GM15510 (cell line): Measurements from ENCODE around the gene GSG1.

ENCODE experiments used
- POLR2A ChIP-seq: IDR thresholded peaks from 3 replicates; pipeline ENCODE4 v1.6.1; 2011; ENCODE audit warnings: borderline replicate concordance; ENCODE audit not compliant: insufficient read length; ENCODE audit errors: extremely low read depth

The GSG1 gene

DNA sequence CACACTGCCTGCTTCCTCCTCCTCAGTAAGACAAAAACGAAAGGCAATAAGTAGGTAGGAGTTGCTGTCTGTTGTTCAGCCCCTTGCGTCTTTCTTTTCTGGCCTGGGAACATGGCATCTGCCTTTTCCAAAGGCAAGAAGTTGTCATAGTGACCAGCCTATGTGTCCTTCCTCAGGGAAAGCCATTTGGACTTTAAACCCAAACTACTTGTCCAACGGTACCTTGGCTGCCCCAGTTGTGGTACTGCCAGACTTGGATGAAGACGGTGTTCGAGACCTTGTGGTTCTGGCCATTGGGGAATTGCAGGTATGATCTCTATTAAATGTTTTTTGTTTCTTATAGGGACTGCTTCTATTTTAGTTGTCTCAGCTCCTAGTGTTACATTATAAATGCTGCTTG lies 40.8 kb downstream of the GSG1 start:
- TF ChIP-seq POLR2A: no peak

GRCh38 chr12:13061377-13061776 lies 42.1 kb downstream of the GSG1 start:
- no peak for TF ChIP-seq POLR2A

DNA sequence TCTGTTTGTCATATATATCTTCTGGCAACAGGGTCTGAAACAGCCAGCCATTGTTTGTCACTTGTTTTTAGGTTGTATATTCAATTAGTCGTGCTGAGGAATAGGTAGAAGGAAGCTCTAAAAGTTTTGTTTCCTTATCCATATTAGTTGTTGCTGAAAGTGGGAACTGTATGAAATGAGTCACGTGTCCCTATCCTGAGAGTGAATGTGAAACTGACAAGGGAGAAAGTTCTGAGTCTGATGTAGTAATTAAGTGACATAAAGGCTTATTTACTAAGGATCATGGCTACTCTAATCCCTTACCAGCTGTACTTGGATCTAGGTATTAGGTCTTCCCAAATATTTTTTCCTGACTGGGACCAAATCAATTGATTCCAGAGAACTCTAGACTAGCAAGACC lies 42.9 kb downstream of the GSG1 start:
- TF ChIP-seq POLR2A: no peak

DNA sequence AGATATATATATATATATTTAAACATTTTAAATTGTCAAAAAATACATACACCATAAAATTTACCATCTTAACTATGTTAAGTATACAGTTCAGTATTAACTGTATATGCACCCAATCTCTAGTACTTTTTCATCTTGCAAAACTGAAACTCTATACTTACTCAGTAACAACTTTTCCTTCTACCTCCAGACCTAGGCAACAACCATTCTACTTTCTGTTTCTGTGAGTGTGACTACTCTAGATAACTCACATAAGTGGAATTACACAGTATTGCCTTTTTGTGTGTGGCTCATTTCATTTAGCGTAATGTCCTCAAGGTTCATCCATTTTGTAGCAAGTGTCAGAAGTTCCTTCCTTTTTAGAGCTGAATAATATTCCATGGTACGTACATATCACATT lies 51.0 kb downstream of the GSG1 start:
- TF ChIP-seq POLR2A: no peak

DNA sequence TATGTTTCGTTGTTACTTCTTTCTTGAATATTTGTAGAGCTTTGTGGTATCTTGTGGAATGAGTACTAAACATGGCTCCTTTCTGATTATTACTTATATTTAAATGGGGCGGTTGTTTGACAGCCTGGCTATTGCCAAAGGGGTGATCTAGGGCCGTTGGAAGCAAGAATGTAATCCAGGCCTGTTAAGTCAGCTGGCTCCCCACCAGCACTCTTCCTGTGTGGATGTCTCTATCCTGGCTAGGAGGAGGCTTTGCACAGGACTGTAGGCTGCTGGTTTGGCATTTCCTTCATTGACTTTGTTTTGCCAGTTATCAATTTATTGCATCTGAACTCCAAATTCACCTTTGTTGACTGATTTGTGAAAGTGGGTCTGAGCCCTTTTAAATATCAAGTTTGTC lies 53.7 kb downstream of the GSG1 start:
- TF ChIP-seq POLR2A: no peak

DNA sequence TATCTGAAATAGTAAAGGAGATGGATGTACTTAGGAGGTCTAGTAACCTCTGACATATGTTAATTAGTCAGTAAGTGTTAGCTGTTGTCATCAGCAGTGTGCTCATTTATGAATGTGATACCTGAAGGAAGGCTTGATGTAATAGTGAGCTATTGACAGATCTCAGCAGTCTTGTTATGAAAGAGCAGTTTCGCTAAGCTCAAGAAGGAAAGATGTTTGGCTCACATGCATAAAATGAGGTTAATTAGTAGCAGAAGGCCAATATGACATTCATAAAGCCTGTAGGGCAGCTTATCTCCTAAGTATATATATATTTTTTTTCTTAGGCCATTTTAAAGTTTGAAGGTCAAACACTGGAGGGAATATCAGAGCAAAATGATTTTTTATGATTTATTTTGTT lies 56.5 kb downstream of the GSG1 start:
- no peak for TF ChIP-seq POLR2A

GRCh38 chr12:13045816-13046215 lies 57.7 kb downstream of the GSG1 start:
- no peak for TF ChIP-seq POLR2A

DNA sequence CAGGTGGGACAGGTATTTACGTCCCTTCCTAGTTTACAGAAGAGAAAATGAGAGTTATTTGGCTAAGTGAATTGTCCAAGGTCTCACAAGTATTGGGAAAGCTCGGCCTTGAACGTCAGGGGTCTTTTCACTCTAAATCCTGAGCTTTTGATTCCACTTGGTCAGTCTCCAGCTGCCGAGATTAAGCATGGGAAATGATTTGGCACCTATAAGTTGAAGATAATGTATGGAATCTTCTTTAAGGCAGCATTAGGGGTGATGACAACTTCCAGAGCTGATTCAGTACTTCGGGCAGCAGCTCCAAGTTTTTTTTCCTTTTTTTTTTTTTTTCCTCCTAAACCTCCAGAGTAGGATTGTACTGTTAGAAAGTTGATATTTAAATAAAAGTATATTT lies 58.6 kb downstream of the GSG1 start:
- TF ChIP-seq POLR2A: no peak

DNA sequence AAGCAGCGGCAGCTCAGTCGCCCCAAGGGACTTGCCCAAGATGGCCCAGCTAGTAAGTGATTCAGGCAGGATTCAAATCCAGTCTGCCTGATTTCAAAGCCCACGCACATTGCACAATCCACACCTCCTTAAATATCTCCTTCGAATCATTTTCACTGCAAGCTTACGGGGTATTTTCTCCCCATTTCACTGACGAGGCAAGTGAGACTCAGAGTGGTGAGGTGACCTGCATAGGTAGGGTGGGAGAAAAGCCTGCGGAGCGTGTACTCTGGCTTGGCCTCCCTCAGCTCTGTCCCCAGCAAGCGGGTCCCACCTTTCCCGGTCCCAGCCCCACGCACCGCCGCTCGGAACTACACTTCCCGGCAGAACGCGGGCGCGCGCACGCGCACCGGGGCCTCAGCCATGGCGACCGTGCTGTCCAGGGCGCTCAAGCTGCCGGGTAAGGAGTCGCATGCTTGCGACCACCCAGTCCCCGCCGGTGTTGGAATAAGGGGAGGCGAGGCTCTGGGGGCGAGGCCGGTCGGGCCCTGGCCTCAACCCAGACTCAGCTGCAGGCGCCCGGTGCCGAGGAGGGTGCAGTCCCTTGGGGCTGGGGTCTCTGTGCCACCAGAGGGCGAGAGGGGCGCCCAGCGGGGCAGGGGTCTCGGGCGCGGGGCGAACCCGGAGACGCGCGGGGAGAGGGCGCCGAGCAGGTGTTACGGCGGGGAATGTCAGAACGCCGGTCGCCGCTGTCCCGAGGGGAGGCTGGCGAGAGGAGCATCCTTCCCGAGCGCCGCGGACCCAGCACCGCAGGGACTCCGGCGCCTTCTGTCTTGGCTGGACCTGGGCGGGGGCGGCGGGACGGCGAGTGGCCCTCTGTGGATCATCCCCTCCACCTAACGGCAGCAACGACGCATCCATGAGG lies 59.2 kb downstream of the GSG1 start, which contains the start of gene FAM234B:
Gene FAM234B (plus strand): TSS at position 380 of the 904 bp plus-strand sequence. CDS start 23 bp downstream, at position 403.
- TF ChIP-seq POLR2A: peak; percentile 38

GRCh38 chr12:13042666-13043230 lies 60.7 kb downstream of the GSG1 start:
- TF ChIP-seq POLR2A: no peak

- TF ChIP-seq POLR2A: no peak
These were observed 62.2 kb downstream of the GSG1 start for GRCh38 chr12:13041224-13041623.

DNA sequence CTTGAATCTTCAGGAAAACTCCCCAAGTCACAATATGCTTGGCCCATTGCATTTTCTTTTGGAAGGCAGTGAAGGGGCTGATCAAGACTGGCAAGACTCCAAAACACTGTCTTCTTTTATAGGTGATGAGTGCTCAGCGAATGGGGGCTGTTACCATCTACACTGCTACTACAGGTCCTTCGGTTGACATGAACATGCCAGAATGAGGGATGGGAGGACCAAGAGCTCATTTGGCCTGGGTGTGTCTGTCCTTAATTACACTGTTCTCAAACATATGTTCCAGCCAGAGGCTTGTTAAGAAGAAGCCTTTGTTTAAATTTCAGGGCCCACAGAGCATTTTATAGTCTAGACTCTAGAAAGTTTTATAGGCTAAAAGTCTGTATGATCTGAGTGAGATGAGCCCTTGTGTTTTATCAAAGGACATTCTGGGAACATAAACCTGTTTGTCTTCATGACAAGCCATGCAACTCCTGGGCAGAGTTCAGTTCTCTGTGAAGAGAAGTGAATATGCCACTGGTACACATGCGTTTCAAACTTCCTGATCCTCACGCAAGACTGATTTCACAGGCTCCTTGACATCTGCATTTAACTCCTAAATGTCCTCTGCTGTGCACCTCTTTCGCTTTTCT lies 64.0 kb downstream of the GSG1 start:
- TF ChIP-seq POLR2A: no peak

- no peak for TF ChIP-seq POLR2A
These were observed 64.8 kb downstream of the GSG1 start for GRCh38 chr12:13038491-13039161.

DNA sequence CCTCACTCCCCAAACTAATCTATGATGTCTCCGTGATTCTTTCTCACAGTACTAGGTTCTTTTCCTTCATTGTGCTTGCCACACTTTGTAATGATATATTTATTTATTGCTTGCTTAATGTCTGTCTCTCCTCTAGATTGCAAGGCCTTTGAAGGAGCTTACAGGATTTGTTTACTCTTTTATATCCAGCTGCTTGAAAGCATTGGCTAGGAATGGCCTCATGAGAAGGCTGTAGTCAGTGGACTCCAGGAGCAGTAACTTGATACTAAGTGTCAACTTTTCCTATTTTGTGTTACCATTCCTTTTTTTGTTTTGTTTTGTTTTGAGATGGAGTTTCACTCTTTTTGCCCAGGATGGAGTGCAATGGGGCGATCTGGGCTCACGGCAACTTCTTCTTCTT lies 66.6 kb downstream of the GSG1 start:
- no peak for TF ChIP-seq POLR2A
